NT2/D1 (cell line): ENCODE results near the gene SMG5.
"Not testable (repeated sequence)": the region's sequence is repeated elsewhere in the genome, so short reads cannot be mapped to it uniquely, and the experiment has no call there.

Experiments
- DNase-seq: peaks from one replicate; pipeline ENCODE4 v3.0.0-alpha.2; 2011; ENCODE audit warnings: low read depth, low spot score
- H3K27me3 ChIP-seq: 2 replicates; pipeline ENCODE4 v1.6.0; 2011; ENCODE audit warnings: mild to moderate bottlenecking; ENCODE audit not compliant: insufficient read length, insufficient read depth
- H3K36me3 ChIP-seq: 2 replicates; pipeline ENCODE4 v1.6.1; 2011; ENCODE audit warnings: mild to moderate bottlenecking, low read length, mixed read lengths; ENCODE audit not compliant: insufficient read depth, insufficient read length
- H3K4me1 ChIP-seq: 2 replicates; pipeline ENCODE4 v1.5.1; 2011; ENCODE audit not compliant: insufficient read depth, insufficient read length
- H3K4me3 ChIP-seq: 2 replicates; pipeline ENCODE4 v1.5.1; 2011; ENCODE audit warnings: low read depth; ENCODE audit not compliant: insufficient read length
- H3K9ac ChIP-seq: 2 replicates; pipeline ENCODE4 v1.6.0; 2011; ENCODE audit warnings: low read depth; ENCODE audit not compliant: insufficient read length
- H3K9me3 ChIP-seq: 2 replicates; pipeline ENCODE4 v1.5.1; 2011; ENCODE audit warnings: mild to moderate bottlenecking, low read length; ENCODE audit not compliant: insufficient read depth
- SUZ12 ChIP-seq: IDR thresholded peaks from 2 replicates; pipeline ENCODE4 v1.6.1; 2011; ENCODE audit not compliant: insufficient read length, insufficient read depth; ENCODE audit errors: extremely low read depth
- YY1 ChIP-seq: IDR thresholded peaks from 2 replicates; pipeline ENCODE4 v1.6.1; 2011; ENCODE audit not compliant: insufficient read length, insufficient read depth
- ZNF274 ChIP-seq: IDR thresholded peaks from 2 replicates; pipeline ENCODE4 v1.6.1; 2011; ENCODE audit warnings: mild to moderate bottlenecking, low read depth, low read length

The SMG5 gene

GRCh38 chr1:156221986-156222692, 60.5 kb downstream of the SMG5 start:
- peaks cover 2% of the 10 kb centered on the region for H3K4me1 ChIP-seq
- no peak overlapping the region for H3K4me3 ChIP-seq
- no peak for DNase-seq
- no peak for TF ChIP-seq ZNF274
- TF ChIP-seq SUZ12, result no peak
- TF ChIP-seq YY1, result no peak
- H3K9me3 ChIP-seq, result no peaks in the 10 kb centered on the region
- H3K27me3 ChIP-seq, result no peaks in the 10 kb centered on the region
- no peak overlapping the region for H3K9ac ChIP-seq
- peaks cover 59% of the 10 kb centered on the region for H3K36me3 ChIP-seq

- Histone ChIP-seq H3K9me3 (no peaks in the 10 kb centered on the region), H3K4me1 (peaks cover 2% of the 10 kb centered on the region), H3K4me3 (no peak overlapping the region), H3K27me3 (no peaks in the 10 kb centered on the region), H3K9ac (no peak overlapping the region), H3K36me3 (peaks cover 55% of the 10 kb centered on the region)
- TF ChIP-seq SUZ12, result no peak
- TF ChIP-seq YY1, result no peak
- no peak for TF ChIP-seq ZNF274
- DNase-seq, result no peak
Measured at GRCh38 chr1:156220226-156220625, 62.4 kb downstream of the SMG5 start.

GRCh38 chr1:156217871-156218270, 64.8 kb downstream of the SMG5 start:
- no peak for DNase-seq
- TF ChIP-seq YY1, result no peak
- TF ChIP-seq SUZ12, result no peak
- no peak for TF ChIP-seq ZNF274
- Histone ChIP-seq H3K27me3 (no peaks in the 10 kb centered on the region), H3K9me3 (no peaks in the 10 kb centered on the region), H3K36me3 (peaks cover 51% of the 10 kb centered on the region), H3K9ac (no peak overlapping the region), H3K4me3 (no peak overlapping the region), H3K4me1 (peaks cover 3% of the 10 kb centered on the region)

- peaks cover 45% of the 10 kb centered on the region for H3K36me3 ChIP-seq
- not testable (repeated sequence) for H3K27me3 ChIP-seq, H3K4me1 ChIP-seq, DNase-seq, H3K9ac ChIP-seq, H3K9me3 ChIP-seq, H3K4me3 ChIP-seq
Measured at GRCh38 chr1:156216361-156217086, 66.1 kb downstream of the SMG5 start.

- Histone ChIP-seq H3K36me3 (peaks cover 54% of the 10 kb centered on the region), H3K9me3 (no peaks in the 10 kb centered on the region), H3K27me3 (no peaks in the 10 kb centered on the region), H3K9ac (no peak overlapping the region), H3K4me1 (peaks cover 5% of the 10 kb centered on the region), H3K4me3 (no peak overlapping the region)
- no peak for DNase-seq
- TF ChIP-seq ZNF274 (no peak), YY1 (no peak)
Measured at GRCh38 chr1:156214024-156214748, 68.4 kb downstream of the SMG5 start.

- no peak for DNase-seq
- H3K4me3 ChIP-seq, result peak overlapping the region; percentile 93
- no peaks in the 10 kb centered on the region for H3K9me3 ChIP-seq
- no peaks in the 10 kb centered on the region for H3K27me3 ChIP-seq
- peak overlapping the region; percentile 97 for H3K9ac ChIP-seq
- H3K4me1 ChIP-seq, result peaks cover 6% of the 10 kb centered on the region
- H3K36me3 ChIP-seq, result peaks cover 59% of the 10 kb centered on the region
- TF ChIP-seq SUZ12 (no peak), YY1 (no peak), ZNF274 (no peak)
Measured at GRCh38 chr1:156213644-156213966, 69.0 kb downstream of the SMG5 start.
